GM19240 (cell line): ENCODE results near the gene SCRG1.
A peak's percentile ranks its signal among the peaks of the same experiment; 100 is the strongest.

Experiments
- DNase-seq: peaks from one replicate; pipeline ENCODE4 v3.0.0; 2011; ENCODE audit warnings: low spot score; ENCODE audit not compliant: insufficient read length

SCRG1 gene

DNA sequence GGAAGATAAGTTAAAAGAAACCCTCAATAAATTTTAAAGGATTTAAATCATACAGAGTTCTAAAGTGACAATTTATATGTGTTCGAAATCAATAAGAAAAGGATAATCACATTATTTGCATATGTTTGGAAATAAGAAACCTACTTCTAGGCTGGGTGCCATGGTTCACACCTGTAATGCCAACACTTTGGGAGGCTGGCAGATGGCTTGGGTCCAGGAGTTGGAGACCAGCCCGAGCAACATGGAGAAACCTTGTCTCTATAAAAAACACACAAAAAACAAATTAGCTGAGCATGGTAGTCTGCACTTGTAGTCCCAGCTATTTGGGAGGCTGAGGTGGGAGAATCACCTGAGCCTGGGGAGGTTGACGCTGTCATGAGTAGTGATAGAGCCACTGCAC is 36.2 kb downstream of the SCRG1 start:
- no peak for DNase-seq

DNA sequence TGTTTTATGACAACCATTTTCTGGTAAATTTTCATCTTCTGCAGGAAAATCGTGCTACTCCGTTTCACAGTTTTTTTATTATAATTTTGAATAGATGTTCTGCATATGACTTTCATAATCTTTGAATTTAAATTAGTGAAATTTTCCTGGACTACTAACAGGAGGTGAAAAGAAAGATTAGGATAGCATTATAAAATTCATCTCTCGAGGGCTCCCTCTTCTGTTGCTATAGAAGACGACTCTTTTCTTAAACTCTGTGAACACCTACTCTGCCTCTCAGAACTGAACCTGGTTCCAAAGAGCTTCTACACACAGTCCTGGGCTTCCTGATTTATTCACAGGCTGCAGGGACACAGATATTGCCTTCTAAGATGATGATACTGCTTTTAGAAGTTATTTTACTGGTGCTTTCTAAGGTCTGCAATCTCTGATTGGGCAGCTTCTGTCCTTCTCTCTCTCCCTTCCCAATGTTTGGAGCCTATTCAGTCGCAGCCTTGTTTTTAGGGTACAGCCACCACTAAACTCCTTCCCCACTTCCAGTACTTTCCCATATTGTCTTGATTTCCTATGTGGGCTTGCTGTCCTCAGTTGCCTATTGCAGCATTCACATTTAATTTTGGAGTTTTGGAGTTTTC is 38.2 kb downstream of the SCRG1 start:
- DNase-seq, result no peak

DNA sequence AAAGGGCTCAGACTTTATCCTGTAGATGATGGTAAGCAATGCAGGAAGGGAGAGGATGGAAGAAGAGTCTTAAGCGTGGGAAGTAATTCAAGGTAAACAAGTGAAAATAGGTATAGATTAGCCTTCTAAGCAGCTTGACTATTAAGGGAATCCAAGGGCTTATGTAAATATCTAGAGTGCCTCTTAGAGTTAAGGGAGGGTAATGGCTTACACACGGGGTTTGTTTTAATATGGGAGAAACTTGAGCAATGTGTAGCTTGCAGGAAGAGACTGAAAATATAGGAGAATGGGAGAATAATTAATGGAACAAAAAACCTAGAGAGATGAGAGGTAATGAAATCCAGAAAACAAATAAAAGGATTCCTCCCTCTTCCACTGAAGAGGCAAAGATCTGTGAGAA is 41.0 kb downstream of the SCRG1 start:
- DNase-seq, result no peak

DNA sequence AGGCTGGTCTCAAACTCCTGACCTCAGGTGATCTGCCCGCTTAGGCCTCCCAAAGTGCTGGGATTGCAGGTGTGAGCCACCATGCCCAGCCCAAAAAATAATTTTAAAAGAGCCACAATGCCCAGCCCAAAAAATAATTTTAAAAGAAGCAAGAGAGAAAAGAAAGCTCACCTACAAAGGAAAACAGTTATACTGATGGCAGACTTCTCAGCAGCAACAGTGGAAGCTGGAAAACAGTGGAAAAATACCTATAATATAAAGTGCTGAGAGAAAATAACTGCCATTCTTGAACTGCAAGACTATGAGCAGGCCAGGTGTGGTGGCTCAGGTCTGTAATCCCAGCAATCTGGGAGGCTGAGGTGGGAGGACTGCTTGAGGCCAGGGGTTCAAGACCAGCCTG is 51.4 kb downstream of the SCRG1 start:
- no peak for DNase-seq

- DNase-seq, result no peak
Measured at GRCh38 chr4:173346074-173346473, 52.8 kb downstream of the SCRG1 start.

GRCh38 chr4:173345648-173346047 is 53.3 kb downstream of the SCRG1 start:
- no peak for DNase-seq

DNA sequence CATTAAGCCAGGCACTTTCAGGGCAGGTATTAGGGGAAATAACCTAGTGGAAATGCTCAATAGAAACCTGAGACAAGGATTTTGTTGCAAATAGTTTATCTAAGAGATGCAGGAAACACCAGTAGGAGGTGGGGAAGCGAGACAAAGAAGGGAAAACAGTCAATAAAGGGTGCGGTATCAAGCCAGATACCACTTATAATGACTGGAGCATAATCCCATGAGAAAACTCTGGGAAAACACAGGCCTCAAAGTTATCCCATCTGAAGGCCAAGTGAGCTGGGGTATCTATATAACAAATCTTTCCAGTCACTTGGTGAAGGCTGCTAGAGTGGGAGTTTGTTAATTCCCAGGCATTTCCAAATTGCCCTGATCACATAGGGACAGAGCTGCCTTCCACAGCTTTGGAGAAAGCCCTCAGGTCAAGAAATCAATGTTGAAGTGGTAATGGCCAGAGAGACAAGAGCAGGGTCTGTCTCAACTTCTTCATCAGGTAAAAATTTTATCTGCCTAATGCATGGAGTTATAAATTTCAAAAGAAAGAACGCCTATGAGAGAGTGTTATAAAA is 55.0 kb downstream of the SCRG1 start:
- no peak for DNase-seq

DNA sequence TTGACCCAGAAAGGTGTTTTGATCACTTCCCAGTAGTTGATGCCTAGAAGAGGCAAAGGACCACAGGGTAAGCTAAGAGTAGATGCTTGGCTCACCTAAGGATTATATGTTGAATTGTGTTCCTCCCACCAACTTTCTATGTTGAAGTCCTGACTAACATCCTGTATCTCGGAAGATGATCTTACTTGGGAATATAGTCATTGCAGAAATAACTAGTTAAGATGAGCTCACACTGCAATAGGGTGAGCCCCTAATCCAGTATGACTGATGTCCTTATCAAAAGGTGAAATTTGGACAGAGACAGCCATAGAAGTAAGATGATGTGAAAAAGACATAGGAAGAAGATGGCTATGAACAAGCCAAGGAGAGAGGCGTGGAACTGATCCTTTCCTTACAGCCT is 61.5 kb downstream of the SCRG1 start:
- no peak for DNase-seq

GRCh38 chr4:173334891-173335752 is 63.8 kb downstream of the SCRG1 start:
- peak; percentile 34 for DNase-seq
